A549 (cell line): ENCODE measurements around the gene NFATC4.

ENCODE experiments used
- BHLHE40 ChIP-seq: IDR thresholded peaks from 2 replicates; pipeline ENCODE4 v1.6.1; 2012; ENCODE audit warnings: low read depth, low read length, inconsistent platforms
- CTCF ChIP-seq: fragments of >200 bp; sonication (Bioruptor Twin); formaldehyde crosslinking; IDR thresholded peaks from 3 replicates; pipeline ENCODE4 v1.5.1; 2016
- ESRRA ChIP-seq: fragments of 150-350 bp; IDR thresholded peaks from 2 replicates; pipeline ENCODE4 v1.6.1; 2014; ENCODE audit warnings: mild to moderate bottlenecking, low read length, borderline replicate concordance
- MAFK ChIP-seq: fragments of 450-650 bp; IDR thresholded peaks from 2 replicates; pipeline ENCODE4 v1.6.1; 2014; ENCODE audit not compliant: partially characterized antibody
- MAZ ChIP-seq: fragments of 150-350 bp; IDR thresholded peaks from 2 replicates; pipeline ENCODE4 v1.6.1; 2014; ENCODE audit warnings: antibody characterized with exemption, low read depth, low read length, borderline replicate concordance
- POLR2A ChIP-seq: IDR thresholded peaks from 2 replicates; pipeline ENCODE4 v1.6.1; 2012; ENCODE audit warnings: mild to moderate bottlenecking, low read length
- REST ChIP-seq: fragments of 200-600 bp; sonication (generic); IDR thresholded peaks from 2 replicates; pipeline ENCODE4 v1.6.1; 2016; ENCODE audit warnings: antibody characterized with exemption, mild to moderate bottlenecking, moderate library complexity
- RFX5 ChIP-seq: fragments of 450-650 bp; IDR thresholded peaks from 2 replicates; pipeline ENCODE4 v1.7.1; 2014; ENCODE audit warnings: antibody characterized with exemption, mild to moderate bottlenecking, moderate library complexity

- no peak for TF ChIP-seq MAZ
- no peak for TF ChIP-seq CTCF
- no peak for TF ChIP-seq ESRRA
- no peak for TF ChIP-seq REST
- no peak for TF ChIP-seq POLR2A
- no peak for TF ChIP-seq BHLHE40
- TF ChIP-seq MAFK, result no peak
- no peak for TF ChIP-seq RFX5
These were observed 2.8 kb downstream of the NFATC4 start for GRCh38 chr14:24370748-24371147.
